ENCODE results near the gene TSPOAP1.

- TF ChIP-seq PPARA (CRISPR knock-in tag; IDR thresholded peaks at IDR 0.05; ENCODE audit: borderline replicate concordance): no peak
- no peak for TF ChIP-seq CSDC2 (CRISPR knock-in tag; IDR thresholded peaks at IDR 0.05)
- TF ChIP-seq RARB (CRISPR knock-in tag; IDR thresholded peaks at IDR 0.05): no peak
- TF ChIP-seq ZNF70 (CRISPR knock-in tag; IDR thresholded peaks at IDR 0.05): no peak
- TF ChIP-seq ZFP30 (CRISPR knock-in tag; IDR thresholded peaks at IDR 0.05): no peak
- TF ChIP-seq ARNTL (CRISPR knock-in tag; IDR thresholded peaks at IDR 0.05; ENCODE audit: borderline replicate concordance, low read depth): no peak
- TF ChIP-seq PATZ1 (CRISPR knock-in tag; IDR thresholded peaks at IDR 0.05; ENCODE audit: borderline replicate concordance): no peak
- TF ChIP-seq TSHZ2 (CRISPR knock-in tag; IDR thresholded peaks at IDR 0.05): no peak
- TF ChIP-seq GLIS3 (CRISPR knock-in tag; IDR thresholded peaks at IDR 0.05): no peak
- no peak for TF ChIP-seq BACH2 (CRISPR knock-in tag; IDR thresholded peaks at IDR 0.05; ENCODE audit: borderline replicate concordance)
Observed at GRCh38 chr17:58273453-58274104, 55.0 kb downstream of the TSPOAP1 start.
